Embryonic facial prominence (tissue), 1 donor: ENCODE data around the gene GABRR2.

Experiments used
- DNase-seq: peaks from one replicate; pipeline ENCODE4 v3.0.0-alpha.2; 2016; ENCODE audit errors: extremely low spot score

GABRR2 gene

GRCh38 chr6:89212472-89212871 lies 102.6 kb downstream of the GABRR2 start:
- no peak for DNase-seq

- DNase-seq = no peak
Observed at GRCh38 chr6:89209457-89209856, 105.6 kb downstream of the GABRR2 start.

- DNase-seq = no peak
Observed at GRCh38 chr6:89208551-89208950, 106.5 kb downstream of the GABRR2 start.
